K562 (cell line): Measurements from ENCODE around the gene C2CD2. TPM values are rescaled to one million over a fixed set of nuclear protein-coding genes. Genes with fewer than 3 reads are reported as not detected.

ENCODE experiments used
- ARNT ChIP-seq, 2 experiments: fragments of 450-650 bp; IDR thresholded peaks; 2 replicates each; pipeline ENCODE4 v1.6.1; 2016; ENCODE audit warnings: mild to moderate bottlenecking in 1 of 2
- ATF3 ChIP-seq, 2 experiments: fragments of 450-650 bp in 1 of 2; sonication (generic) in 1 of 2; formaldehyde crosslinking in 1 of 2; IDR thresholded peaks in 1 of 2; conservative IDR thresholded peaks in 1 of 2; 2 replicates each; pipeline versions ENCODE4 v1.6.1 to v1.8.1; 2016 to 2023; ENCODE audit warnings: mild to moderate bottlenecking in 2 of 2, moderate library complexity in 2 of 2, inconsistent platforms in 1 of 2, missing genetic modification reagents in 1 of 2
- GTF2F1 ChIP-seq: IDR thresholded peaks from 2 replicates; pipeline ENCODE4 v1.6.1; 2011; ENCODE audit warnings: low read depth, low read length, improper control_type of control experiment
- HOXB6 ChIP-seq: fragments of 250-450 bp; sonication (Bioruptor Pico); IDR thresholded peaks from 2 replicates; pipeline ENCODE4 v1.5.1; 2022; ENCODE audit warnings: mild to moderate bottlenecking, borderline replicate concordance
- JUN ChIP-seq, 2 experiments: sonication (generic) in 1 of 2; formaldehyde crosslinking in 1 of 2; IDR thresholded peaks; 2 replicates each; pipeline versions ENCODE4 v1.6.1 to v1.8.0; 2012 to 2022; ENCODE audit warnings: borderline replicate concordance in 2 of 2, mild to moderate bottlenecking in 2 of 2, improper control_type of control experiment in 1 of 2, low read depth in 1 of 2, low read length in 1 of 2, missing genetic modification reagents in 1 of 2
- MBD1 ChIP-seq: fragments of 250-450 bp; sonication (Bioruptor Pico); IDR thresholded peaks from 2 replicates; pipeline ENCODE4 v1.8.0; 2022; ENCODE audit warnings: inconsistent platforms
- MEF2A ChIP-seq: IDR thresholded peaks from 2 replicates; pipeline ENCODE4 v1.6.1; 2011; ENCODE audit warnings: low read depth, mild to moderate bottlenecking, low read length, moderate library complexity; ENCODE audit not compliant: control insufficient read depth
- OTX1 ChIP-seq: fragments of 450-650 bp; formaldehyde crosslinking; IDR thresholded peaks from 2 replicates; pipeline ENCODE4 v1.4.0; 2022; ENCODE audit warnings: mild to moderate bottlenecking
- PCBP1 ChIP-seq: fragments of 200-400 bp; formaldehyde crosslinking; IDR thresholded peaks from 2 replicates; pipeline ENCODE4 v1.6.1; 2018; ENCODE audit warnings: mild to moderate bottlenecking, low read depth, low read length; ENCODE audit not compliant: poor library complexity, severe bottlenecking
- POLR3G ChIP-seq: IDR thresholded peaks from 2 replicates; pipeline ENCODE4 v1.6.1; 2011; ENCODE audit not compliant: insufficient read length, insufficient replicate concordance; ENCODE audit errors: extremely low read depth
- SMARCB1 ChIP-seq: IDR thresholded peaks from 2 replicates; pipeline ENCODE4 v1.6.1; 2011; ENCODE audit warnings: improper control_type of control experiment, low read depth; ENCODE audit not compliant: insufficient read length
- SREBF2 ChIP-seq: sonication (generic); formaldehyde crosslinking; IDR thresholded peaks from 2 replicates; pipeline ENCODE4 v1.4.0; 2020; ENCODE audit warnings: mild to moderate bottlenecking, missing genetic modification reagents
- TSC22D4 ChIP-seq: fragments of 450-650 bp; IDR thresholded peaks from 2 replicates; pipeline ENCODE4 v1.6.1; 2016; ENCODE audit warnings: missing genetic modification characterization, missing biosample characterization, control low read depth
- YBX1 ChIP-seq: fragments of 450-650 bp; IDR thresholded peaks from 2 replicates; pipeline ENCODE4 v1.7.1; 2016; ENCODE audit warnings: mild to moderate bottlenecking
- ZBED1 ChIP-seq: IDR thresholded peaks from 2 replicates; pipeline ENCODE4 v1.6.1; 2014
- ZC3H8 ChIP-seq: fragments of 450-650 bp; IDR thresholded peaks from 2 replicates; pipeline ENCODE4 v1.6.1; 2017
- ZMIZ1 ChIP-seq, 2 experiments: fragments of 150-350 bp in 1 of 2; IDR thresholded peaks; 2 replicates each; pipeline ENCODE4 v1.6.1; 2012 to 2016; ENCODE audit warnings: low read depth in 2 of 2, low read length in 2 of 2, mild to moderate bottlenecking in 1 of 2, moderate library complexity in 1 of 2
- ZNF143 ChIP-seq: sonication (generic); formaldehyde crosslinking; IDR thresholded peaks from 2 replicates; pipeline ENCODE4 v1.9.0; 2022; ENCODE audit warnings: mild to moderate bottlenecking, missing genetic modification reagents
- ZNF232 ChIP-seq: sonication (generic); formaldehyde crosslinking; IDR thresholded peaks from 2 replicates; pipeline ENCODE4 v1.8.0; 2022; ENCODE audit warnings: mild to moderate bottlenecking, missing genetic modification reagents
- ZNF655 ChIP-seq: fragments of 250-450 bp; sonication (Bioruptor Pico); IDR thresholded peaks from 2 replicates; pipeline ENCODE4 v1.5.0; 2021
- ZNF77 ChIP-seq: fragments of 250-450 bp; sonication (Bioruptor Pico); IDR thresholded peaks from 2 replicates; pipeline ENCODE4 v1.5.0; 2020
- polyA plus RNA-seq, 8 experiments: library from polyadenylated mRNA; depleted of rRNA in 4 of 8; stranded (reverse) in 5 of 8; unstranded in 3 of 8; fragments of >200 nt; fragmentation: Nextera tagmentation in 2 of 8; fragmentation: Illumina TruSeq in 1 of 8; extraction: Ambion mirVana in 2 of 8; extraction: Trizol in 1 of 8; gene quantifications; 2 replicates each; pipeline versions ENCODE4 v1.2.1 to v1.2.3, GENCODE V29; 2011 to 2014; ENCODE audit warnings: inconsistent platforms in 1 of 8, missing spikeins in 1 of 8
- total RNA-seq, 7 experiments: library from RNA; depleted of rRNA in 6 of 7; stranded (reverse); fragments of >200 nt in 6 of 7; fragmentation: Illumina TruSeq in 2 of 7; extraction: Trizol in 2 of 7; gene quantifications; 2 replicates each; pipeline versions ENCODE4 v1.2.1 to v1.2.3, GENCODE V29; 2011 to 2021; ENCODE audit warnings: low replicate concordance in 1 of 7

C2CD2 gene
- total and polyA plus RNA-seq, 9 of the 15 experiments (the other 6 are each of a cell fraction or from before 2014, with no cell fraction given): 1.3 to 21.6 (median 12.1) TPM

GRCh38 chr21:41879190-41879998, 74.4 kb downstream of the C2CD2 start, which contains the start of gene PRDM15 (continued):
- no peak for TF ChIP-seq ZNF655
- TF ChIP-seq OTX1: no peak
- no peak for TF ChIP-seq ATF3 (IDR thresholded peaks at IDR 0.05)
- TF ChIP-seq ATF3 (CRISPR knock-in tag; conservative IDR thresholded peaks at IDR 0.05): no peak
- no peak for TF ChIP-seq ZNF77 (CRISPR knock-in tag)
- no peak for TF ChIP-seq ZC3H8
- TF ChIP-seq SREBF2: no peak
- no peak for TF ChIP-seq MEF2A
- no peak for TF ChIP-seq GTF2F1
- TF ChIP-seq JUN (IDR thresholded peaks at IDR 0.05; ENCODE audit: borderline replicate concordance, low read depth, low read length): no peak; the same call in 1 of the 2 replicates
- TF ChIP-seq JUN (CRISPR knock-in tag; IDR thresholded peaks at IDR 0.05; ENCODE audit: borderline replicate concordance): no peak
- TF ChIP-seq TSC22D4: no peak
- no peak for TF ChIP-seq ZMIZ1 (IDR thresholded peaks at IDR 0.05; ENCODE audit: low read depth in 2 of 2, low read length in 2 of 2)
- TF ChIP-seq HOXB6 (CRISPR knock-in tag): no peak
- no peak for TF ChIP-seq POLR3G
- TF ChIP-seq YBX1: no peak
- TF ChIP-seq ZNF232 (CRISPR knock-in tag): 0 out of 2 replicates have a peak, but pooled peaks have one; percentile 52
- no peak for TF ChIP-seq ARNT (IDR thresholded peaks at IDR 0.05)
- no peak for TF ChIP-seq MBD1 (CRISPR knock-in tag)
- no peak for TF ChIP-seq SMARCB1
- TF ChIP-seq ZNF143 (CRISPR knock-in tag): peak; percentile 71
- no peak for TF ChIP-seq PCBP1
- no peak for TF ChIP-seq ZBED1
